NCI-H2107 treated with DMSO at 0.1 percent for 48 hours (cell line): Measurements from ENCODE around the gene PIGS.

Source experiments
- DNase-seq: peaks from one replicate; lab custom pipeline; 2025; ENCODE audit not compliant: unreplicated experiment; lab: John Stamatoyannopoulos, UW

The PIGS gene

GRCh38 chr17:28511858-28512461 is 59.4 kb downstream of the PIGS start:
- no peak for DNase-seq

GRCh38 chr17:28509789-28510188 is 61.5 kb downstream of the PIGS start:
- no peak for DNase-seq

- no peak for DNase-seq
Measured at GRCh38 chr17:28508211-28508724, 63.1 kb downstream of the PIGS start.

GRCh38 chr17:28507567-28508203 is 63.6 kb downstream of the PIGS start:
- DNase-seq, result no peak

- no peak for DNase-seq
Measured at GRCh38 chr17:28506763-28507487, 64.4 kb downstream of the PIGS start.

GRCh38 chr17:28505986-28506665 is 65.2 kb downstream of the PIGS start, which contains the start of gene FOXN1:
Gene FOXN1, plus strand, starts transcription at chr17:28506348. Its CDS starts 17,622 bp downstream, at chr17:28523970.
- DNase-seq, result no peak

GRCh38 chr17:28503420-28503819 is 67.9 kb downstream of the PIGS start:
- DNase-seq, result no peak
